ENCODE measurements around the gene TMEM232.
"Not testable (repeated sequence)": the region's sequence is repeated elsewhere in the genome, so short reads cannot be mapped to it uniquely, and the experiment has no call there.

TMEM232 gene

GRCh38 chr5:110705349-110705748, 21.1 kb downstream of the TMEM232 start:
- DNase-seq: no peak

GRCh38 chr5:110703481-110703880, 23.0 kb downstream of the TMEM232 start:
- DNase-seq: no peak

GRCh38 chr5:110702704-110703103, 23.8 kb downstream of the TMEM232 start:
- no peak for DNase-seq

- DNase-seq: no peak
Measured at GRCh38 chr5:110702300-110702699, 24.2 kb downstream of the TMEM232 start.

- DNase-seq: not testable (repeated sequence)
Measured at GRCh38 chr5:110692669-110693068, 33.8 kb downstream of the TMEM232 start.

- DNase-seq: not testable (repeated sequence)
Measured at GRCh38 chr5:110690587-110690986, 35.9 kb downstream of the TMEM232 start.

GRCh38 chr5:110687485-110687884, 39.0 kb downstream of the TMEM232 start:
- DNase-seq: no peak

- no peak for DNase-seq
Measured at GRCh38 chr5:110686270-110686669, 40.2 kb downstream of the TMEM232 start.

- no peak for DNase-seq
Measured at GRCh38 chr5:110681953-110682352, 44.5 kb downstream of the TMEM232 start.

- DNase-seq: no peak
Measured at GRCh38 chr5:110681109-110681508, 45.4 kb downstream of the TMEM232 start.

GRCh38 chr5:110676554-110676953, 49.9 kb downstream of the TMEM232 start:
- not testable (repeated sequence) for DNase-seq

GRCh38 chr5:110665184-110665726, 61.2 kb downstream of the TMEM232 start:
- DNase-seq: no peak

GRCh38 chr5:110663525-110663924, 62.9 kb downstream of the TMEM232 start:
- DNase-seq: no peak

- DNase-seq: no peak
Measured at GRCh38 chr5:110658006-110658405, 68.5 kb downstream of the TMEM232 start.

GRCh38 chr5:110653231-110653970, 73.1 kb downstream of the TMEM232 start:
- no peak for DNase-seq

- no peak for DNase-seq
Measured at GRCh38 chr5:110651507-110651906, 75.0 kb downstream of the TMEM232 start.

GRCh38 chr5:110644357-110644756, 82.1 kb downstream of the TMEM232 start:
- no peak for DNase-seq

GRCh38 chr5:110638970-110639902, 87.2 kb downstream of the TMEM232 start:
- no peak for DNase-seq

GRCh38 chr5:110634475-110634874, 92.0 kb downstream of the TMEM232 start:
- DNase-seq: no peak

GRCh38 chr5:110631236-110631635, 95.2 kb downstream of the TMEM232 start:
- DNase-seq: no peak

- no peak for DNase-seq
Measured at GRCh38 chr5:110630350-110630749, 96.1 kb downstream of the TMEM232 start.

- DNase-seq: no peak
Measured at GRCh38 chr5:110625376-110625999, 101.0 kb downstream of the TMEM232 start.

- DNase-seq: no peak
Measured at GRCh38 chr5:110623874-110624273, 102.6 kb downstream of the TMEM232 start.

All from activated T-cell treated with anti-CD3 and anti-CD28 coated beads, Interleukin-2, amount 50 U/mL, for 1 hour (primary cell).